ENCODE results near the gene KLHL8.

KLHL8 gene

DNA sequence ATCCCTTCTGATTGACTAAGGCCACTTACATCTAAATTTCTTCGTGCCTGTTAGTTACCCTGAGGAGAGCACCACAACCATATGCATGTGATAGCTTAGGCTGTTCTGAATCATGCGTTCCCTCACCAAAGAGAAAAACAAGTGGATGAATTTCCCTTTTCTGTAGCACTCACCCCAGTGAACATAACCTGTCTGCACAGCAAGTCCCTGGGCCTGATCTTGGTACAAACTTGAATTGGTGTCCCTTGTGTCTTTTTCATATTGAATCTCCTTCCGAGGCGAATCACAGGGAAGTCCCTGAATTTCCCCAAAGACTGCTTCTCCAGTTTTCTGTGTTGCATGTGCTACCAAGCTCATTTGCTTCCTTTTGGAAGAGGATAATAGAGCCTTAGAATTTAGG lies 100.4 kb downstream of the KLHL8 start:
- Mint-ChIP-seq H3K27me3 (no peaks in the 10 kb centered on the region), H3K27ac (peak overlapping the region in 1 of 2 donors; percentile 69), H3K36me3 (ENCODE audit: insufficient read depth) (peaks cover 42% of the 10 kb centered on the region), H3K4me3 (no peak overlapping the region), H3K4me1 (ENCODE audit: low read depth in 2 of 2) (peaks cover 11 to 17% of the 10 kb centered on the region in 2 donors), H3K9me3 (no peaks in the 10 kb centered on the region)
- no peak for ATAC-seq (replicated peaks)
- DNase-seq: no peak

GRCh38 chr4:87118826-87119225 lies 101.6 kb downstream of the KLHL8 start:
- DNase-seq: no peak
- Mint-ChIP-seq H3K27me3 (no peaks in the 10 kb centered on the region), H3K27ac (peak overlapping the region in 1 of 2 donors; percentile 60), H3K9me3 (no peaks in the 10 kb centered on the region), H3K4me3 (no peak overlapping the region), H3K36me3 (ENCODE audit: insufficient read depth) (peaks cover 46% of the 10 kb centered on the region), H3K4me1 (ENCODE audit: low read depth in 2 of 2) (peaks cover 11 to 17% of the 10 kb centered on the region in 2 donors)
- peak; percentile 24 for ATAC-seq (replicated peaks)

GRCh38 chr4:87118421-87118820 lies 102.0 kb downstream of the KLHL8 start:
- no peaks in the 10 kb centered on the region for H3K9me3 Mint-ChIP-seq
- no peaks in the 10 kb centered on the region for H3K27me3 Mint-ChIP-seq
- peaks cover 46% of the 10 kb centered on the region for H3K36me3 Mint-ChIP-seq (ENCODE audit: insufficient read depth)
- H3K27ac Mint-ChIP-seq: no peak overlapping the region
- peaks cover 11 to 17% of the 10 kb centered on the region in 2 donors for H3K4me1 Mint-ChIP-seq (ENCODE audit: low read depth in 2 of 2)
- DNase-seq (no peak), ATAC-seq (replicated peaks) (no peak)
- H3K4me3 Mint-ChIP-seq: no peak overlapping the region

DNA sequence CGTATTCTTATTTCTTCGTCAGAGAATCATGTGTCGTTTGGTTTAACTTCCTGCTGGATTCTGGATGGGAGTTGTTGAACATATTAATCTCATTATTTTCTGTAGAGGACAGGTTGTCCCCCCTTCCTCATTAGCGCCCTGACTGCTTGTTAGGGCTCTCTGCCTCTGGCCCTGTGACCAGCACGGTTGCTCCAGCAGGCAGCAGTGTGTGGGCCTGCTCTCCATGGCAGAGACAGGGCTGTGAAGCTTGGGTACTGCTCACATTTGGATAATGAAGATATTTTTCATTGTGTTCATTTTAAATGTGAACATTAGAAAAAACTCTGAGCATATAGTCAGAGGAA lies 102.7 kb downstream of the KLHL8 start:
- Mint-ChIP-seq H3K27me3 (no peaks in the 10 kb centered on the region), H3K4me1 (ENCODE audit: low read depth in 2 of 2) (peaks cover 11 to 17% of the 10 kb centered on the region in 2 donors), H3K9me3 (no peaks in the 10 kb centered on the region), H3K36me3 (ENCODE audit: insufficient read depth) (peaks cover 45% of the 10 kb centered on the region), H3K27ac (no peak overlapping the region), H3K4me3 (no peak overlapping the region)
- DNase-seq: no peak
- no peak for ATAC-seq (replicated peaks)

- no peaks in the 10 kb centered on the region for H3K27me3 Mint-ChIP-seq
- DNase-seq (no peak), ATAC-seq (replicated peaks) (no peak)
- H3K9me3 Mint-ChIP-seq: no peaks in the 10 kb centered on the region
- peaks cover 12 to 13% of the 10 kb centered on the region in 2 donors for H3K4me1 Mint-ChIP-seq (ENCODE audit: low read depth in 2 of 2)
- no peak overlapping the region for H3K27ac Mint-ChIP-seq
- H3K36me3 Mint-ChIP-seq (ENCODE audit: insufficient read depth): peaks cover 47% of the 10 kb centered on the region
- H3K4me3 Mint-ChIP-seq: no peak overlapping the region
Observed at GRCh38 chr4:87117051-87117731, 103.2 kb downstream of the KLHL8 start.

DNA sequence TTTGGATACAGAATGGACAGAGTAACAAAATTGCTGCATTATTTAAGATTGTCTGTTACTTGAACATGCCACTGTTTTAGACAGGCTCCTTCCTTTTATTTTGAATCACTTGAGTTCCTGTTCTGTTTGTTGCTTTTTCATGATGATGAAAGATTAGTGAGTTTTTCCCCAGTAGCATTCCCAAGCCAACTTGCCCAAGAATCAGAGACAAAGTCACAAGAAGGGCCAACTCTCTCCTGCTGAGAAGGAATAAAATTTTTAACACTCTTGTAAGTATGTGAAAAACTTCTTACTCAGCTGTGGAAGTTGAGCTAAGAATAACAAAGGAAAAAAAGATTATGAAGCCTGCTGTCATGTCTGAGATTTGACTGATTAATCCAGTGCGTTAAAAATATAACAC lies 104.2 kb downstream of the KLHL8 start:
- Mint-ChIP-seq H3K4me3 (no peak overlapping the region), H3K9me3 (no peaks in the 10 kb centered on the region), H3K27me3 (no peaks in the 10 kb centered on the region), H3K27ac (no peak overlapping the region), H3K4me1 (ENCODE audit: low read depth in 2 of 2) (peaks cover 13 to 17% of the 10 kb centered on the region in 2 donors), H3K36me3 (ENCODE audit: insufficient read depth) (peaks cover 52% of the 10 kb centered on the region)
- DNase-seq (no peak), ATAC-seq (replicated peaks) (no peak)

GRCh38 chr4:87114245-87115062 lies 106.0 kb downstream of the KLHL8 start:
- H3K4me3 Mint-ChIP-seq: no peak overlapping the region
- H3K27me3 Mint-ChIP-seq: no peaks in the 10 kb centered on the region
- H3K9me3 Mint-ChIP-seq: no peaks in the 10 kb centered on the region
- no peak overlapping the region for H3K27ac Mint-ChIP-seq
- DNase-seq (no peak), ATAC-seq (replicated peaks) (no peak)
- H3K4me1 Mint-ChIP-seq (ENCODE audit: low read depth in 2 of 2): peaks cover 3 to 10% of the 10 kb centered on the region in 2 donors
- H3K36me3 Mint-ChIP-seq (ENCODE audit: insufficient read depth): peaks cover 57% of the 10 kb centered on the region

- H3K36me3 Mint-ChIP-seq (ENCODE audit: insufficient read depth): peaks cover 65% of the 10 kb centered on the region
- no peak overlapping the region for H3K4me3 Mint-ChIP-seq
- H3K4me1 Mint-ChIP-seq (ENCODE audit: low read depth in 2 of 2): peaks cover 3 to 7% of the 10 kb centered on the region in 2 donors
- H3K27me3 Mint-ChIP-seq: no peaks in the 10 kb centered on the region
- ATAC-seq (replicated peaks): no peak
- no peak for DNase-seq
- H3K27ac Mint-ChIP-seq: peak overlapping the region; percentile 23 to 50
- no peaks in the 10 kb centered on the region for H3K9me3 Mint-ChIP-seq
Observed at GRCh38 chr4:87112063-87112462, 108.4 kb downstream of the KLHL8 start.
